ENCODE measurements around the gene CNTN5. TPM values are rescaled to one million over a fixed set of nuclear protein-coding genes. Genes with fewer than 3 reads are reported as not detected.
A peak's percentile ranks its signal among the peaks of the same experiment; 100 is the strongest.
"Not testable (repeated sequence)": the region's sequence is repeated elsewhere in the genome, so short reads cannot be mapped to it uniquely, and the experiment has no call there.

Gene CNTN5
- total RNA-seq, 2 donors from 2014 or later = not detected

DNA sequence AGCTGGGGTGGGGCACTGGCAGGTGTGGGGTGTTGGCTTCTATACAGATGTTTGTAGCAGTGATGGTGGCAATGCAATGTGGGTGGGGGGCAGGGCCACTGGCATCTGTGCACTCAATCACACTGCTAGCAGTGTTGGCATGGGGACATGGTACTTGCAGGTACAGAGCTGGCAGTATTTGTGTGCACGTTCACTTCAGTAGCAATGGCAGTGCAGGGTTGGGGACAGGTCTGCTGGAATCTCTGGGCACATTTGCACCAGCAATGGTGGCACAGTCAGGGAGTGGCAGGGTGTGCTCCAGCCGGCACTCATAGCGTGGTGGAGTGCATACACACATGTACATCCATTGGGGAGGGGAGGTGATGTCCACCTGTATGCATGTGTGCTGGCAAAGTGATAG, 775.2 kb downstream of the CNTN5 start:
- peak in 1 of 2 donors; percentile 20 for ATAC-seq
- H3K27ac Mint-ChIP-seq = no peak overlapping the region
- H3K4me1 Mint-ChIP-seq (ENCODE audit: low read depth in 2 of 2) = no peaks in the 10 kb centered on the region
- H3K36me3 Mint-ChIP-seq = peaks cover 27% of the 10 kb centered on the region
- H3K27me3 Mint-ChIP-seq = no peaks in the 10 kb centered on the region
- H3K9me3 Mint-ChIP-seq = peaks cover 44% of the 10 kb centered on the region
- no peak overlapping the region for H3K4me3 Mint-ChIP-seq
- DNase-seq (ENCODE audit: low spot score) = no peak

DNA sequence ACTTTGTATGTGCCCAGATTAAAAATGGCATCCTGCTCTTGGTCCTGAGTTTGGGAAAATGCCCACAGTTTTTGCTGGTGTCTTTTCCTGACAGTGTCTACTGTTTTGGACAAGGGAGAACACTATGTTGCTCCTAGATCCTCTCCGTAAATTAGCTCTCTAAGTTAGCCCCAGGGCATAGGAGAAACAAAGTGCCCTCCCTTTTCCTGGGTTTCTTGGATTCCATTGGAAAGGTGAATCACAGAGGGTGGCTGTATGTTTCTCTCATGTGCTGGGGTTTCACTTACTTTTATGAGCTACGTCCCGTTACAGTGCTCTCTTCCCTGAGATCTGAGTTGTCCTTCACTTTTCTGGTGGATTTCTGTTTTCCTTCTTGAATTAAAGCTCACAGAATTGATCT, 782.8 kb downstream of the CNTN5 start:
- peaks cover 21% of the 10 kb centered on the region for H3K36me3 Mint-ChIP-seq
- no peaks in the 10 kb centered on the region for H3K4me1 Mint-ChIP-seq (ENCODE audit: low read depth in 2 of 2)
- H3K4me3 Mint-ChIP-seq = no peak overlapping the region
- H3K9me3 Mint-ChIP-seq = peaks cover 19% of the 10 kb centered on the region
- no peak overlapping the region for H3K27ac Mint-ChIP-seq
- DNase-seq (ENCODE audit: low spot score) (no peak), ATAC-seq (no peak)
- H3K27me3 Mint-ChIP-seq = no peaks in the 10 kb centered on the region

DNA sequence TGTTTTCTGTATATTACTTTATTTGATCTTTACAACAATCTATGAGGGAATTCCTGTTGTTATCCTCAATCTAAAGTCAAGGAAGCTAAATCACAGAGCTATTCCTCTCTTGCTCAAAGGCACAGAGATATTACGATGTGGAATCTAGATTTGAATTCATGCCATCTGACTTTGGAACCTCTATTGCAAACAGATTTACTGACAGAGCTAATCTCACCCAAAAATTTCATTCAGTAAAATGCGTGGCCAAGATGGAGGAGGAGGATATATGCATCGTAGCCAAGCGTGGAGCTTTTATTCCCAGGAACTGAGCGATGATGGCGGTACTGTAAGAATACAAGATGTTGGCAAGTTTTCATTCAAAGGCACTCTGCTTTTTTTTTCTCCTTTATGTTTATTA, 791.8 kb downstream of the CNTN5 start:
- Mint-ChIP-seq H3K4me1 (ENCODE audit: low read depth in 2 of 2) (no peaks in the 10 kb centered on the region), H3K27ac (no peak overlapping the region), H3K4me3 (no peak overlapping the region), H3K9me3 (peaks cover 32% of the 10 kb centered on the region), H3K27me3 (no peaks in the 10 kb centered on the region), H3K36me3 (peaks cover 5% of the 10 kb centered on the region)
- ATAC-seq (no peak), DNase-seq (ENCODE audit: low spot score) (no peak)

DNA sequence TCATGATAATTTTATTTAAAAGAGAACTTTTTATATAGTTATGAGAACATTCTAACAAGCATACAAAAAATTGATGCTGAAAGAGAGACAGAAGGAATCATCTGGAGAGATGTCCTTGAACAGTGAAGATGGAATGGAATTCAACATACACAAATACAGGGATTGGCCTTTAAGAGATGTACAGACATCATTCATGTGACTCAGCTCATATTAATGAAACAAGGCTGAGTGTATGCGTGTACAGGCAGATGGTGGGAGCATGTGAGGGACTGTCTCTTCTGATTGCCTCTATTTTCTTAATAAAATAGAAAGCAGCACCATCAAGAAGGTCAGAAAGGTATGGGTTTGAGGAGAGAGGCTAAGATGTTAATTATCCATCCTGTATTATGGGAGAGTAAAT, 793.3 kb downstream of the CNTN5 start:
- no peaks in the 10 kb centered on the region for H3K27me3 Mint-ChIP-seq
- H3K4me3 Mint-ChIP-seq = no peak overlapping the region
- H3K27ac Mint-ChIP-seq = no peak overlapping the region
- DNase-seq (ENCODE audit: low spot score) (no peak), ATAC-seq (no peak)
- peaks cover 5% of the 10 kb centered on the region for H3K36me3 Mint-ChIP-seq
- H3K9me3 Mint-ChIP-seq = peaks cover 29% of the 10 kb centered on the region
- H3K4me1 Mint-ChIP-seq (ENCODE audit: low read depth in 2 of 2) = no peaks in the 10 kb centered on the region

DNA sequence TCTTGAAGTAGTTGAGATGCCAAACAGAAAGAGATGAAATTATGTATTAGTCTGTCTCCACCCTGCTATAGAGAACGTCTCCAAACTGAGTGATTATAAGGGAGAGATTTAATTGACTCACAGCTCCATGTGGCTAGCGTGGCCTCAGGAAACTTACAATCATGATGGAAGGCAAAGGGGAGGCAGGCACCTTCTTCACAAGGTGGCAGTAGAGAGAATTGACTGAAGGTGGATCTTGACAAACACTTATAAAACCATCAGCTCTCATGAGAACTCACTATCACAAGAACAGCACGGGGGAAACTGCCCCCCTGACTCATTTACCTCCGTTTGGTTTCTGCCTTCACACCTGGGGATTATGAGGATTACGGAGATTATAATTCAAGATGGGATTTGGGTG, 794.0 kb downstream of the CNTN5 start:
- no peaks in the 10 kb centered on the region for H3K4me1 Mint-ChIP-seq (ENCODE audit: low read depth in 2 of 2)
- no peaks in the 10 kb centered on the region for H3K27me3 Mint-ChIP-seq
- no peak for DNase-seq (ENCODE audit: low spot score)
- no peak for ATAC-seq
- no peak overlapping the region for H3K27ac Mint-ChIP-seq
- H3K36me3 Mint-ChIP-seq = peaks cover 10% of the 10 kb centered on the region
- no peak overlapping the region for H3K4me3 Mint-ChIP-seq
- peaks cover 34% of the 10 kb centered on the region for H3K9me3 Mint-ChIP-seq

DNA sequence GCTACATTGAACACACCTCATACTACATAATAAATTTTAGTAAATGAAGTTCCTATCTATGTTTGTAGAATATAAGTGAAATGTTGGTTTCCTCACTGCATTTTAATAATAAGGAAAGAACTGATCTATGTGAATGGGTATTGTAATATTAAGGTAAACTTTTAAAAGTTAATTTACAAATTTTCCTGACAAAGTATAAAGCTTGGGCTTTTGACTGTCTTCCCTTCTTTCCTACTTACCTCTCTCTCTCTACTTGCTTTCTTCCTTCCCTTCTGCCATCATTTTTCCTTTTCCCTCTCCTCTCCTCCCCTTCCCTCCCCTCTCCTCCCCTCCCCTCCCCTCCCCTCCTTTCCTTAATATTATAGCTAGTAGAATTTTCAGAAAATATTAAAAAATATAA, 798.2 kb downstream of the CNTN5 start:
- peaks cover 34% of the 10 kb centered on the region for H3K9me3 Mint-ChIP-seq
- ATAC-seq (no peak), DNase-seq (ENCODE audit: low spot score) (no peak)
- peaks cover 10% of the 10 kb centered on the region for H3K36me3 Mint-ChIP-seq
- H3K4me1 Mint-ChIP-seq (ENCODE audit: low read depth in 2 of 2) = no peaks in the 10 kb centered on the region
- no peaks in the 10 kb centered on the region for H3K27me3 Mint-ChIP-seq
- H3K4me3 Mint-ChIP-seq = no peak overlapping the region
- no peak overlapping the region for H3K27ac Mint-ChIP-seq

- H3K36me3 Mint-ChIP-seq = peaks cover 5% of the 10 kb centered on the region
- H3K27me3 Mint-ChIP-seq = no peaks in the 10 kb centered on the region
- H3K4me1 Mint-ChIP-seq (ENCODE audit: low read depth in 2 of 2) = no peaks in the 10 kb centered on the region
- H3K9me3 Mint-ChIP-seq = peaks cover 11% of the 10 kb centered on the region
- H3K27ac Mint-ChIP-seq = no peak overlapping the region
- ATAC-seq (no peak), DNase-seq (ENCODE audit: low spot score) (no peak)
- H3K4me3 Mint-ChIP-seq = no peak overlapping the region
Measured at GRCh38 chr11:99822846-99823565, 802.3 kb downstream of the CNTN5 start.

GRCh38 chr11:99836739-99837138, 816.0 kb downstream of the CNTN5 start:
- not testable (repeated sequence) for H3K4me1 Mint-ChIP-seq (ENCODE audit: low read depth in 2 of 2); H3K27me3 Mint-ChIP-seq; H3K4me3 Mint-ChIP-seq; ATAC-seq; H3K36me3 Mint-ChIP-seq; DNase-seq (ENCODE audit: low spot score); H3K27ac Mint-ChIP-seq
- peaks cover 18% of the 10 kb centered on the region for H3K9me3 Mint-ChIP-seq

- H3K27ac Mint-ChIP-seq = no peak overlapping the region
- no peaks in the 10 kb centered on the region for H3K4me1 Mint-ChIP-seq (ENCODE audit: low read depth in 2 of 2)
- ATAC-seq = no peak
- H3K9me3 Mint-ChIP-seq = peaks cover 4% of the 10 kb centered on the region
- H3K36me3 Mint-ChIP-seq = peaks cover 7% of the 10 kb centered on the region
- H3K27me3 Mint-ChIP-seq = no peaks in the 10 kb centered on the region
- no peak for DNase-seq (ENCODE audit: low spot score)
- H3K4me3 Mint-ChIP-seq = no peak overlapping the region
Measured at GRCh38 chr11:99841885-99842284, 821.1 kb downstream of the CNTN5 start.

- Mint-ChIP-seq H3K9me3 (peaks cover 4% of the 10 kb centered on the region), H3K36me3 (no peaks in the 10 kb centered on the region), H3K4me1 (ENCODE audit: low read depth in 2 of 2) (no peaks in the 10 kb centered on the region), H3K27ac (no peak overlapping the region), H3K27me3 (no peaks in the 10 kb centered on the region), H3K4me3 (no peak overlapping the region)
- no peak for ATAC-seq
- no peak for DNase-seq (ENCODE audit: low spot score)
Measured at GRCh38 chr11:99865951-99866350, 845.2 kb downstream of the CNTN5 start.

DNA sequence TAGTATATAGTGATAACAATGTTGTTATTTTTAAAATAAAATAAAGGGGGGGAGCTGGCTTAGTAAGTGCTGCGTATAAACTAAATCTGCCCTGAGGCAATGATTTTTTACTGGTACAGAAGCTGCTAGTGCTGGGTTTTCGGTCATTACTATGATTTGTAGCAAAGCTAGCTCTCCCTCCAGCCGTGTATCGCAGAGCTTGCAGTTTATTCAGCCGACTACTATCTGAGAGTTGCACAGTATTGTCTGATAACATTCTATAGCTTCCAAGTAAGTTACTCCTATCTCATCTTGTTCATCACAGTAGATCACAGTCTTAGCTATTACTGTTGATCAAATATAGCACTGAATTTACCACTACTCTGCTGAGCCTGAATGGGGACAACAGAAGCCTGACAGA, 860.9 kb downstream of the CNTN5 start:
- no peak overlapping the region for H3K4me3 Mint-ChIP-seq
- peaks cover 8% of the 10 kb centered on the region for H3K9me3 Mint-ChIP-seq
- ATAC-seq = no peak
- no peaks in the 10 kb centered on the region for H3K36me3 Mint-ChIP-seq
- no peaks in the 10 kb centered on the region for H3K4me1 Mint-ChIP-seq (ENCODE audit: low read depth in 2 of 2)
- DNase-seq (ENCODE audit: low spot score) = no peak
- H3K27me3 Mint-ChIP-seq = no peaks in the 10 kb centered on the region
- no peak overlapping the region for H3K27ac Mint-ChIP-seq

DNA sequence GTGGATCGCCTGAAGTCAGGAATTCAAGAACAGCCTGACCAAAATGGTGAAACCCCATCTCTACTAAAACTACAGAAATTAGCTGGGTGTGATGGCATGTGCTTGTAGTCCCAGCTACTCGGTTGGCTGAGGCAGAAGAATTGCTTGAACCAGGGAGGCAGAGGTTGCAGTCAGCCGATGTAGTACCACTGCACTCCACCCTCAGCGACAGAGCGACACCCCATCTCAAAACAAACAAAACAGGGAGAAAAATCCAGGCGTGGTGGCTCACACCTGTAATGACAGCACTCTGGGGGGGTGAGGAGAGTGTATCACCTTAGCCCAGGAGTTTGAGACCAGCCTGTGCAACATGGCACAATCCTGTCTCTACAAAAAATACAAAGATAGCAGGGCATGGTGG, 864.0 kb downstream of the CNTN5 start:
- Mint-ChIP-seq H3K9me3 (peaks cover 18% of the 10 kb centered on the region), H3K4me1 (ENCODE audit: low read depth in 2 of 2) (no peaks in the 10 kb centered on the region), H3K4me3 (no peak overlapping the region), H3K27ac (no peak overlapping the region), H3K36me3 (no peaks in the 10 kb centered on the region), H3K27me3 (no peaks in the 10 kb centered on the region)
- DNase-seq (ENCODE audit: low spot score) = no peak
- no peak for ATAC-seq

GRCh38 chr11:99887481-99887880, 866.7 kb downstream of the CNTN5 start:
- Mint-ChIP-seq H3K27ac (no peak overlapping the region), H3K4me1 (ENCODE audit: low read depth in 2 of 2) (no peaks in the 10 kb centered on the region), H3K27me3 (no peaks in the 10 kb centered on the region), H3K9me3 (peaks cover 27% of the 10 kb centered on the region), H3K36me3 (peaks cover under 1% of the 10 kb centered on the region), H3K4me3 (no peak overlapping the region)
- DNase-seq (ENCODE audit: low spot score) = no peak
- no peak for ATAC-seq

DNA sequence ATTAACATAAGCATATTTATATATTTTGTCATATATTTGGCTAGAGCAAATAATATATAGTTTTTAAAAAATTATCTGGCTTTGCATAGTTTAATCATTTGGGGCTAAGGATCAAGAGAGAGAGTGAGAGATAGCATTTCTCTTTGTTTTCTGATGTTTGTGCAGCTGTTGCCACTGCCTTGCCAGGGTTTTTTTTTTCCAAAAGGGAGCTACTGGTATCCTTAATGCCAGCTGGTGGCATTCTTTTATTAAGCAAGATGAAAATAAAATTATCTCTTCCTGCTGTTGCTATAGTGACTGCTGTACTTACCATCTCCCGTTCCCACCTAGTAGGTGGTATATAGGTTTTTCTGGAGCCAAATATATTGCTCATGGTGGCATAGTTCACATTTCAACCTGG, 873.1 kb downstream of the CNTN5 start:
- ATAC-seq (no peak), DNase-seq (ENCODE audit: low spot score) (no peak)
- Mint-ChIP-seq H3K4me3 (no peak overlapping the region), H3K36me3 (peaks cover 4% of the 10 kb centered on the region), H3K9me3 (peaks cover 22% of the 10 kb centered on the region), H3K27ac (no peak overlapping the region), H3K27me3 (no peaks in the 10 kb centered on the region), H3K4me1 (ENCODE audit: low read depth in 2 of 2) (no peaks in the 10 kb centered on the region)

DNA sequence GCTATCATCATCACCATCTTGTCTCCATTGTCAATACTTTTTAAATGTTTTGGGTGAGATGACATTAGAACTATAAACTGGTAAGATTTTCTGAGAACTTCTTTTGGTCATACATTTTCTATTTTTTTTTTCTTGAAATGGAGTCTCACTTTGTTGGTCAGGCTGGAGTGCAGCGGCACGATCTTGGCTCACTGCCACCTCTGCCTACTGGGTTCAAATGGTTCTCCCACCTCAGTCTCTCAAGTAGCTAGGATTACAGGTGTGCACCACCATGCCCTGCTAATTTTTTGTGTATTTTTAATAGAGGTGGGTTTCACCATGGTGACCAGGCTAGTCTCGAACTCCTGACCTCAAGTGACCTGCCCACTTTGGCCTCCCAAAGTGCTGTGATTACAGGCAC, 880.4 kb downstream of the CNTN5 start:
- H3K27ac Mint-ChIP-seq = no peak overlapping the region
- no peaks in the 10 kb centered on the region for H3K4me1 Mint-ChIP-seq (ENCODE audit: low read depth in 2 of 2)
- ATAC-seq (no peak), DNase-seq (ENCODE audit: low spot score) (no peak)
- peaks cover 32% of the 10 kb centered on the region for H3K9me3 Mint-ChIP-seq
- H3K36me3 Mint-ChIP-seq = no peaks in the 10 kb centered on the region
- no peak overlapping the region for H3K4me3 Mint-ChIP-seq
- no peaks in the 10 kb centered on the region for H3K27me3 Mint-ChIP-seq

Measured in natural killer cell treated with Interleukin-12 subunit alpha and Interleukin-12 subunit beta and Interleukin-15 and Interleukin-18, amount 100 ng/mL, for 72 hours (primary cell).